ENCODE measurements around the gene TBC1D5. TPM values are rescaled to one million over a fixed set of nuclear protein-coding genes. Genes with fewer than 3 reads are reported as not detected.

TBC1D5 gene
- total RNA-seq, 3 donors from 2014 or later (not counting 1 experiment from before 2014, with no cell fraction given) = 63.8 to 81.9 (median 74.9) TPM

DNA sequence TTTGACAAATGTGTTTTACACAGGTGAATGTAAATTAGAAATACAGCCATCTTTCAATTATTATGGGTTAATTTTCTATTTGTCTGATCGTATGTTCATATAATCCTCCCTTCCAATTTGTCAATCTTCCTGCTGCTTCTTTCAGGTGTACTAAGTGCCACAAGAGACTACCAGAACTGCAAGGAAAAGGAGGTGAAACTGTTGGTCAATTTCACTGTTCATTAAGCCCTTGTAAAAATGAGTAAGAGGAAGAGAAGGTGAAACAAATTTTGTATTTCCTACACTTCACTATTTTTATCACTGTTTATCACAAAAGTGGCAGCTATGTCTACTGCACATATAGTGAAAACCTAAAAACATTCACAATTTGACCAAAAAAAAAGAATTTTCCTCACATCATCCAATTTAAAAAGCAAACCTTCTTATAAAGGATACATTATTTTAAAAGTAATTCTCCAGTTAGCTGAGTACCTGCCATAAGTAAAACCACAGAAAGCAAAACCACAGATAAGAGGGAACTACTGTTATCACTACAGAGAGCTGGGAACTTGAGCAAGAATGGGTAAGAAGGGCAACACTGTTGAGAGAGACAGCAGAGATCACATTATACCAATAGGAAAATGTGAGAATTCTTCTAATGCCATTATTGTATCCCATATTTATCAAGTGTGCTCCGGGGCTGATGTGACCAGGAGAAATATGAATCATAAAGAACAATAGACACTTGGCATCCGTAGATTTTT lies 163.0 kb downstream of the TBC1D5 start:
- TF ChIP-seq, protein P1, sequence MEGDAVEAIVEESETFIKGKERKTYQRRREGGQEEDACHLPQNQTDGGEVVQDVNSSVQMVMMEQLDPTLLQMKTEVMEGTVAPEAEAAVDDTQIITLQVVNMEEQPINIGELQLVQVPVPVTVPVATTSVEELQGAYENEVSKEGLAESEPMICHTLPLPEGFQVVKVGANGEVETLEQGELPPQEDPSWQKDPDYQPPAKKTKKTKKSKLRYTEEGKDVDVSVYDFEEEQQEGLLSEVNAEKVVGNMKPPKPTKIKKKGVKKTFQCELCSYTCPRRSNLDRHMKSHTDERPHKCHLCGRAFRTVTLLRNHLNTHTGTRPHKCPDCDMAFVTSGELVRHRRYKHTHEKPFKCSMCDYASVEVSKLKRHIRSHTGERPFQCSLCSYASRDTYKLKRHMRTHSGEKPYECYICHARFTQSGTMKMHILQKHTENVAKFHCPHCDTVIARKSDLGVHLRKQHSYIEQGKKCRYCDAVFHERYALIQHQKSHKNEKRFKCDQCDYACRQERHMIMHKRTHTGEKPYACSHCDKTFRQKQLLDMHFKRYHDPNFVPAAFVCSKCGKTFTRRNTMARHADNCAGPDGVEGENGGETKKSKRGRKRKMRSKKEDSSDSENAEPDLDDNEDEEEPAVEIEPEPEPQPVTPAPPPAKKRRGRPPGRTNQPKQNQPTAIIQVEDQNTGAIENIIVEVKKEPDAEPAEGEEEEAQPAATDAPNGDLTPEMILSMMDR (IDR thresholded peaks at IDR 0.05) = no peak
- no peaks in the 10 kb centered on the region for H3K9me3 ChIP-seq (ENCODE audit: control insufficient read depth, insufficient read depth, low read length)
- no peaks in the 10 kb centered on the region for H3K36me3 ChIP-seq (ENCODE audit: control insufficient read depth, insufficient read depth, low read length)
- no peak overlapping the region for H3K4me3 ChIP-seq (ENCODE audit: low read length)
- peak in 2 of 3 donors; percentile 47 to 61 for ATAC-seq
- H3K27ac ChIP-seq (ENCODE audit: low read length) = no peak overlapping the region
- no peaks in the 10 kb centered on the region for H3K9me3 Mint-ChIP-seq
- peaks cover 3 to 10% of the 10 kb centered on the region in 2 donors for H3K4me1 Mint-ChIP-seq
- DNase-seq = no peak
- intact Hi-C loops (cut with micrococcal nuclease) = no loop called here
- no peaks in the 10 kb centered on the region for H3K27me3 ChIP-seq (ENCODE audit: control insufficient read depth, insufficient read depth, low read length)
- 47% methylated on average over 3 of the region's 3 CpGs for WGBS (ENCODE audit: insufficient coverage)
- H3K4me3 Mint-ChIP-seq = no peak overlapping the region
- H3K4me1 ChIP-seq (ENCODE audit: control insufficient read depth, insufficient read depth, low read length) = no peaks in the 10 kb centered on the region
- H3K27me3 Mint-ChIP-seq (ENCODE audit: low read depth in 2 of 2) = no peaks in the 10 kb centered on the region
- no peaks in the 10 kb centered on the region for H3K36me3 Mint-ChIP-seq
- H3K27ac Mint-ChIP-seq = no peak overlapping the region

DNA sequence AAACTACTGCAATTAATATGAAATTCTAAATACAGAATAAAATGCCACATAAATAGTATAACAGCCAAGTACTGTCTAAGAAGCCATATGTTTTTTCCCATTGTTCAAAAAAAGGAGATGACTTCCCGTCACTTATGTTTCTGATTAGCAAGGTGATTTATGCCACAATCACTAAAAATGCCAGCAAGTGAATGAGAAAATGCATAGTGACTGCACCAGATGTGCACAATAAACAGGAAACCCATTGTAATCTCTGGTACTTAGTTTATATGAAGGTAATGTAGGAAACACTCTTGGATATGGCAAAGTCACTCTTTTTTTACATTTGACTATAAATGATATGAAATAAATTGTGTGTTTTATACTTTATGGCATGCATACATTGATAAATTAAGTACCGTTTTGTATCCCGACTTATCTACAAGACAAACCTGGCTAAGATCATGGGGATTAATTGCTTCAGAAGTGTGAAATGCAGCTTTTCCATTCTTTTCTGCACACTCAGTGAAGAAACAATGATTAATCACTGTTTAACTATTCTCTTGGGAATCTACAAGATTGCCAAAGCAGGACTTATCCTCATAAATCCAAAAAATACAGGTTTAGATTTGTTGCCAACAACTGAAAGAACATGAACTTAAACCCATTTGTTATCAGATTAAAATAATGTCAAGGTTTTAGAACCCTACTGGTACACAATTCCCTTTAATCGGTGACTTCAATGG lies 164.5 kb downstream of the TBC1D5 start:
- H3K4me1 ChIP-seq (ENCODE audit: control insufficient read depth, insufficient read depth, low read length) = no peaks in the 10 kb centered on the region
- H3K36me3 Mint-ChIP-seq = no peaks in the 10 kb centered on the region
- H3K27me3 ChIP-seq (ENCODE audit: control insufficient read depth, insufficient read depth, low read length) = no peaks in the 10 kb centered on the region
- TF ChIP-seq, protein P1 (IDR thresholded peaks at IDR 0.05) = no peak
- H3K27ac ChIP-seq (ENCODE audit: low read length) = no peak overlapping the region
- no peaks in the 10 kb centered on the region for H3K9me3 Mint-ChIP-seq
- H3K4me3 Mint-ChIP-seq = no peak overlapping the region
- H3K4me3 ChIP-seq (ENCODE audit: low read length) = no peak overlapping the region
- 98% methylated on average over 4 of the region's 4 CpGs for WGBS (ENCODE audit: insufficient coverage)
- DNase-seq (no peak), ATAC-seq (no peak)
- H3K27me3 Mint-ChIP-seq (ENCODE audit: low read depth in 2 of 2) = no peaks in the 10 kb centered on the region
- H3K27ac Mint-ChIP-seq = no peak overlapping the region
- peaks cover 5 to 10% of the 10 kb centered on the region in 2 donors for H3K4me1 Mint-ChIP-seq
- H3K9me3 ChIP-seq (ENCODE audit: control insufficient read depth, insufficient read depth, low read length) = no peaks in the 10 kb centered on the region
- intact Hi-C loops (cut with micrococcal nuclease) = no loop called here
- H3K36me3 ChIP-seq (ENCODE audit: control insufficient read depth, insufficient read depth, low read length) = no peaks in the 10 kb centered on the region

DNA sequence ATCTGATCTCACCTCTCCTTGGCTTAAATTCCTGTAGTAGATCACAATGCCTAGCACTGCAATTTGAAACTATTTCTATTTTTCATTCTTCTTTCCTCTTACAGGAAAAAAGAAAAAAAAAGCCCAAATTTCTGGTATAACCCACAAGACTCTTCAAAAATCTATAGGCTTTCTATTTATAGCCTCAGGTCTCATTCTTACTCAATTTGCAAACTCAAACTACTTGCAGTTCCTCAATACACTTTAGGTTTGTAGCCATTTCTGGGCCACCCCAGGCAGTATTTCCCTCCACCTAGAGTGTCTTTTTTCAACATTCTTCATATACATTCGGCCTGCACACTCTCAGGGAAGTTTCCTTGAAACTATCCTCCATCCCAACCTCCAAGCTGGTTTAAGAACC lies 169.0 kb downstream of the TBC1D5 start:
- WGBS (ENCODE audit: insufficient coverage) = 52% methylated on average over 1 of the region's 1 CpG
- Mint-ChIP-seq H3K4me1 (peaks cover 3 to 5% of the 10 kb centered on the region in 2 donors), H3K27ac (no peak overlapping the region), H3K9me3 (no peaks in the 10 kb centered on the region), H3K4me3 (no peak overlapping the region), H3K27me3 (ENCODE audit: low read depth in 2 of 2) (no peaks in the 10 kb centered on the region), H3K36me3 (no peaks in the 10 kb centered on the region)
- TF ChIP-seq, protein P1 (IDR thresholded peaks at IDR 0.05) = no peak
- H3K27ac ChIP-seq (ENCODE audit: low read length) = no peak overlapping the region
- H3K36me3 ChIP-seq (ENCODE audit: control insufficient read depth, insufficient read depth, low read length) = no peaks in the 10 kb centered on the region
- H3K9me3 ChIP-seq (ENCODE audit: control insufficient read depth, insufficient read depth, low read length) = no peaks in the 10 kb centered on the region
- DNase-seq (no peak), ATAC-seq (no peak)
- H3K4me1 ChIP-seq (ENCODE audit: control insufficient read depth, insufficient read depth, low read length) = no peaks in the 10 kb centered on the region
- H3K4me3 ChIP-seq (ENCODE audit: low read length) = no peak overlapping the region
- no peaks in the 10 kb centered on the region for H3K27me3 ChIP-seq (ENCODE audit: control insufficient read depth, insufficient read depth, low read length)
- intact Hi-C loops (cut with micrococcal nuclease) = no loop called here

All from natural killer cell (primary cell).